Measurements from ENCODE around the gene TIMM13.
A peak's percentile ranks its signal among the peaks of the same experiment; 100 is the strongest.
"Not testable (repeated sequence)": the region's sequence is repeated elsewhere in the genome, so short reads cannot be mapped to it uniquely, and the experiment has no call there.

The TIMM13 gene

DNA sequence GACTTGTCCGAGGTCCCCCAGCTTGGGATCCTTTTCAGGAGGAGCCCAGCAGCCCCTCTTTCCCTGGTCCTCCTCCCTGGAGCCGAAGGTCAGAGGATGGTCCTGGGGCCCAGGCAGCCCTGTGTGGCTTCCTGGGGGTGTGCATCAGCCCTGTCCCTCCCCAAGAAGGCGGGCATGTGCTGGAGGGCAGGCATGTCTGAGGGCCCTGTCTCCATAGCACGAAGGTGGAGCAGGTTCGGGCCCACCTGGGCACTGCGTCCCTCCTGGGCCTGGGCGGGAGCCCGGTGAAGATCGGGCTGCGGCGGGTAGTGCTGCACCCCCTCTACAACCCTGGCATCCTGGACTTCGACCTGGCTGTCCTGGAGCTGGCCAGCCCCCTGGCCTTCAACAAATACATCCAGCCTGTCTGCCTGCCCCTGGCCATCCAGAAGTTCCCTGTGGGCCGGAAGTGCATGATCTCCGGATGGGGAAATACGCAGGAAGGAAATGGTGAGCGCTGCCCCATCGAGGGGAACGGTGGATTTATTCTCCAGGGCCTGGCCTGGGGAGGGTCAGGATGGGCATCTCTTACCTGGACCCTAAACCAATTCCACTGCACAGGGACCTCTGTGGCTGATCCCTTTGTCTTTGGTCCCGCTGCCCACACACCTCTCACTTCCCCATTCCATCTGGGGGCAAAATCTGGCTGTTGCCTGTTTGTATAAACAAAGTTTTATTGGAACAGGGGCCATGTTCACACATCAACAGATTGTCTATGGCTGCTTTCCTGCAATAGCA, 10.9 kb downstream of the TIMM13 start:
- DNase-seq (ENCODE audit: low spot score) = no peak

DNA sequence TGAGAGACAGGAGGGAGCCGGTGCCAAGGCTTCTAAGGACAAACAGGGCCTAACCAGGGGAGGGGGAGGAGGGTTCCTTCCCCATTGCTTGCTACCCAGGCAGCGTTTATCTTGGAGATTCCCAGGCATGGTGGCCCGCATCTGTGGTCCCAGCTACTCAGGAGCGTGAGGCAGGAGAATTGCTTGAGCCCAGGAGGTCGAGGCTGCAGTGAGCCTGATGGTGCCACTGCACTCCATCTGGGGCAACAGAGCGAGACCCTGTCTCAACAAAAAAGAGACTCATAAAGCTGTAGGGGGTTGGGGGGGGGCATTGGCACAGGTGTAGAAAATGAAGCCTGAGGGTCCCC, 11.4 kb downstream of the TIMM13 start:
- DNase-seq (ENCODE audit: low spot score) = no peak

DNA sequence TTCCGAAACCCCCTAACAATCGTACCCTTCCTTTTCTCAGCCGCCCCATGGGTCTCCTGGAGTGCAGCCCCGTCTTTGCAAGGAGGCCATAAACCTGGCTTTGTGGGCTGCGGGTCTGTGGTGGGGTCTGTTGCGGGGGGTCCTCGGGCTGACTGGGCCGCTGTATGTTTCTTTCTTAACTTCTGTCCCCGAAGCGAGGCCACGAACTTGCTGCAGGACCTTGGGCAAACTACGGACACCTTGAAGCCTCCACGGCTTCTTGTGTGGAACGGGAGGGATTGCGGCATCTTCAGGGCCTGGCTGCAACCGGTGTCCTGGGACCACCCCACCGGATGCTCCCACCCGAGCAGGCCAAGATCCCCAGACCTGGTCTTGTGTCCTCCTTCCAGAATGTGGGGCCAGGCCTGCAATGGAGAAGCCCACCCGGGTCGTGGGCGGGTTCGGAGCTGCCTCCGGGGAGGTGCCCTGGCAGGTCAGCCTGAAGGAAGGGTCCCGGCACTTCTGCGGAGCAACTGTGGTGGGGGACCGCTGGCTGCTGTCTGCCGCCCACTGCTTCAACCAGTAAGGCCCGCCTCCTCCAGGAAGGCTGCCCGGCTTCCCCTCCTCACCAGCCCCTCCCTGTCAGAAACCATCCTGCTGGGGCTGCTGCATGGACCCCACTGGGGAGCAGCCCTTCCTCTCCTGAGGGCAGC, 12.0 kb downstream of the TIMM13 start:
- no peak for DNase-seq (ENCODE audit: low spot score)

DNA sequence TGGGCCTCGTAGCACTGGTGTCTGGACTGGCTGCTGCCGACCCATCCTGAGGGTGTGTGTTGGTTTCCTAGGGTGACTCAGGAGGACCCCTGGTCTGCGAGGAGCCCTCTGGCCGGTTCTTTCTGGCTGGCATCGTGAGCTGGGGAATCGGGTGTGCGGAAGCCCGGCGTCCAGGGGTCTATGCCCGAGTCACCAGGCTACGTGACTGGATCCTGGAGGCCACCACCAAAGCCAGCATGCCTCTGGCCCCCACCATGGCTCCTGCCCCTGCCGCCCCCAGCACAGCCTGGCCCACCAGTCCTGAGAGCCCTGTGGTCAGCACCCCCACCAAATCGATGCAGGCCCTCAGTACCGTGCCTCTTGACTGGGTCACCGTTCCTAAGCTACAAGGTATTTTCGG, 13.8 kb downstream of the TIMM13 start:
- no peak for DNase-seq (ENCODE audit: low spot score)

DNA sequence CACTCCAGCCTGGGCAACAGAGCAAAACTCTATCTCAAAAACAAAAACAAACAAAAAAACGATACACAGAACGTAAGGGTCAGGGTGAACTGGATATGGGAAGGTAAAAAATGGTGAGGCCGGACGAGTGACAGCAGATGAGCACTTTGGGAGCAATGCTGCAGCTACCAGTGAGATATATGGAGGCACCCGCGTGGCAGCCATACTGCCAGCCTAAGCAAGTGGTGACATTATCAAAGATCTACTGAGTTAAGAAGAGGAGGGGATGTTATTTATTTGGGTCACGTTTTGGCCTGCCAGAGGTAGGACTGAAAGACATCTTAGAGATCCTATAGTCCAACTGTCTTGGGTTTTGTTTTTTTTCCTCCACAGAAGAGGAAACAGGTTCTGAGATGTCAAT, 14.2 kb downstream of the TIMM13 start:
- no peak for DNase-seq (ENCODE audit: low spot score)

DNA sequence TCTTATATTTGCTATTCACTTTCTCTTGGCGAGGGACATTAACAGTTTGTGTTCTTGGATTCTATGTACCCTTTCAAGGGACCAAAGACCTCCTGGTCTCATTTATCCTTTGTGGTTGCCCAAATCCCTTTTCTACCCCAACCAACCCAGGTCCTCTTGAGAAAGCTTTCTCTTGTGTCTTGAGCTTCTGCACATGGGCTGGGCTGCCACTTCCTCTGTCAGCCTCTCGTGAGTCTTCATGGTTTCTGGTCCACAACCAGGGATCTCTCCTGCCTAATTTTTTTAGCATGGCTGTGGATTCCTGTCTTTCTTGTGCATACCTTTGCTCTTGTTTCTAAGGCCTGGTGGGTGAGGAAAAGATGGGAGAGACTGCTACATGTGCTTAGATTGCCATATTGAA, 14.9 kb downstream of the TIMM13 start:
- no peak for DNase-seq (ENCODE audit: low spot score)

DNA sequence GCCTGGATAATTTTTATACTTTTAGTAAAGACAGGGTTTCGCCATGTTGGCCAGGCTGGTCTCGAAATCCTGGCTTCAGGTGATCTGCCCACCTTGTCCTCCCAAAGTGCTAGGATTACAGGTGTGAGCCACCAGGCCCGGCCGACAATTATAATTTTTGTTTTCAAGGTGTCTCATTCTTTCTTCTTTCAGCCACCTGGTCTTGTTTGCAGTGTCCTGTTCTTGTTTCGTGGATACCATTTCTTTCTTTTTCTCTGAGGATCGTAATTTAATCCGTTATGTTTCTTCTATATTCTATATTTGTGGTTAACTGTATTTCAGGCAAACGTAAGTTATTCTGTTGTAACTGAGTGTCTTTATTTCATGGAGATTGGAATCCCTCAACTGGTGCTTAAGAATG, 15.7 kb downstream of the TIMM13 start:
- DNase-seq (ENCODE audit: low spot score) = no peak

DNA sequence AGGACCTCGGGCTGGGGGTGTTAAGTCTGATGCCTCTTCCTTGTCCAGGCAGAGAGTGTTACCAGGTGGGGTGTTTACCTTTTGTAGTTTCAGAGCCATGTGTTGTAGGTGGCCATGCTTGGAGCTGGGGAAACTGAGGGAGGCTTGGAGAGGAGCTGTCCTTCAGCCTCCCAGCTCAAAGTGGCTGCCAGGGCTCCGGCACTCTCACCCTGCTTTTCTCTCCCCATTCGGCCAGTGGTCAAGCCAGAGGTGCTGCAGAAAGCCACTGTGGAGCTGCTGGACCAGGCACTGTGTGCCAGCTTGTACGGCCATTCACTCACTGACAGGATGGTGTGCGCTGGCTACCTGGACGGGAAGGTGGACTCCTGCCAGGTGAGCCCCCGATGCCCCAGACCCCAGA, 17.4 kb downstream of the TIMM13 start:
- DNase-seq (ENCODE audit: low spot score) = no peak

DNA sequence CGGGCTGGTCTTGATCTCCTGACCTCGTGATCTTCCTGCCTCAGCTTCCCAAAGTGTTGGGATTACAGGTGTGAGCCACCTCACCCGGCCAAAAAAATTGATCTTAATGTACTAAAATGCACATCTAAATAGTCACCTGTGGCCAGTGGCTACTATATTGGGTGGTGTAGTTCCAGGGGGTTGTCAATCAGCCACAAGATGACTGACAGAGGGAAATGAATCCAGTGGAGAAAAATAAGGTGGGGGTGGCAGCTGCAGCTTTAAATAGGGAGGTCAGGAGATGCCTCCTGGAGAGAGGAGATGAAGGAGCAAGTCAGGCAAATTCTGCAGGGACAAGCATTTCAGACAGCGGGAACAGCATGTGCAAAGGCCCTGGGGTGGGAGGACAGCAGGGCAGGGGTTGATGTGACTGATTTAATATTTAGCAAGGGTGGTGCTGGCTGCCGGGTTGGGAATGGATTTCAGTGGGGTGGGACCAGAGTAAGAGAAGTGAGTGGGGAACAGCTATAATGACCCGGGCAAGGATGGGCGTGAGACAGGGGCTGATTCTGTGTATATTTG, 18.0 kb downstream of the TIMM13 start:
- no peak for DNase-seq (ENCODE audit: low spot score)

DNA sequence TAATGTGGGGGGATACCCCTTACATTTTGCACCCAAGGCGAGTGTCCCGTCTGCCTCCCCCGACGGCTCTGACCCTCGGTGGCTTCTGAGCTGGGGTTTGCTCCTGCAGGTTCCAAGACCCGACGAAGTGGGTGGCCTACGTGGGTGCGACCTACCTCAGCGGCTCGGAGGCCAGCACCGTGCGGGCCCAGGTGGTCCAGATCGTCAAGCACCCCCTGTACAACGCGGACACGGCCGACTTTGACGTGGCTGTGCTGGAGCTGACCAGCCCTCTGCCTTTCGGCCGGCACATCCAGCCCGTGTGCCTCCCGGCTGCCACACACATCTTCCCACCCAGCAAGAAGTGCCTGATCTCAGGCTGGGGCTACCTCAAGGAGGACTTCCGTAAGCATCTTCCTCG, 19.1 kb downstream of the TIMM13 start:
- DNase-seq (ENCODE audit: low spot score) = no peak

DNA sequence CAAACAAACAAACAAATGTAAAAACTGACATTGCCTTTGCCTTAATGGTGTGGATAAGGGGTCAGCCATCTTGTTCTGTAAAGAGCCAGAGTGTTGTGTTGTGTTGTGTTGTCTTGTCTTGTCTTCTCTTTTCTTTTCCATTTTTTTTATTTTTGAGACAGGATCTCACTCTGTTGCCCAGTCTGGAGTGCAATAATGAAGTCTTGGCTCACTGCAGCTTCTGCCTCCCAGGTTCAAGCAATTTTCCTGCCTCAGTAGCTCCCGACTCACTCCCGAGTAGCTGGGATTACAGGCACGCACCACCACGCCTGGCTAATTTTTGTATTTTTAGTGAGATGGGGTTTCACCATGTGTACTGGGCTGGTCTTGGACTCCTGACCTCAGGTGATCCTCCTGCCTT, 27.8 kb downstream of the TIMM13 start:
- no peak for DNase-seq (ENCODE audit: low spot score)

DNA sequence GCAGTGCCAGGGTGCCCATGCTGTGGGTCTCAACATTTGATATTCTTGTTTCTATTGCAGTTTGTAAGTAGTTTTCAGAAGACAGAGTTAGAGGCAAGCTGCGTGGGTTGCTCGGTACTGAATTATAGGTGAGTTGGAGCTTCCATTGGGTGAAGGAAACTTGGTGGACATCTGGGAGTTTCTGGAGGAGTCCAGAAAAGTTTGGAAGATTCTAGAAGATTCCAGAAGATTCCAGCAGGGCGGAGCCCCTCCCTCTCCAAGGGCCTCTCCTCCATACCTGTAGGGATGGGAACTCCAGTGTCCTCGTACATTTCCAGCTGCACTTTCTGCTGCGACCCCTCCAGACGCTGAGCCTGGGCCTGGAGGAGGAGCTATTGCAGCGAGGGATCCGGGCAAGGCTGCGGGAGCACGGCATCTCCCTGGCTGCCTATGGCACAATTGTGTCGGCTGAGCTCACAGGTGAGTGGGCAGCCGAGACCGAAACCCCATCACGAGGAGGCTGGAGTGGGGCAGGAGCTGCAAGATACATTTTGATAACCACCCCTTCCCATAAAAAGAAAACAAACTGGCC, 28.6 kb downstream of the TIMM13 start:
- no peak for DNase-seq (ENCODE audit: low spot score)

DNA sequence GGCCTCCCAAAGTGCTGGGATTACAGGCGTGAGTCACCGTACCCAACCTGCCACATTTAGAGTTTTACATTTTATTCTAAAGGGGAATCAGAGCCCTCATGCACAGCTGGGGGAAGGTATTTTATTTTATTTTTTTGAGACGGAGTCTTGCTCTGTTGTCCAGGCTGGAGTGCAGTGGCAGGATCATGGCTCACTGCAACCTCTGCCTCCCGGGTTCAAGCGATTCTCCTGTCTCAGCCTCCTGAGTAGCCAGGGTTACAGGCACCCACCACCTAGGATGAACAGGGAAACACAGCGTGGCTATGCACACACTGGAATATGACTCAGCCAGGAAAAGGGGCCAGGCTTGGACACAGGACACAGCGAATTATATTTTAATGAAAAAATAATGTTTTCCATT, 30.2 kb downstream of the TIMM13 start:
- not testable (repeated sequence) for DNase-seq (ENCODE audit: low spot score)

DNA sequence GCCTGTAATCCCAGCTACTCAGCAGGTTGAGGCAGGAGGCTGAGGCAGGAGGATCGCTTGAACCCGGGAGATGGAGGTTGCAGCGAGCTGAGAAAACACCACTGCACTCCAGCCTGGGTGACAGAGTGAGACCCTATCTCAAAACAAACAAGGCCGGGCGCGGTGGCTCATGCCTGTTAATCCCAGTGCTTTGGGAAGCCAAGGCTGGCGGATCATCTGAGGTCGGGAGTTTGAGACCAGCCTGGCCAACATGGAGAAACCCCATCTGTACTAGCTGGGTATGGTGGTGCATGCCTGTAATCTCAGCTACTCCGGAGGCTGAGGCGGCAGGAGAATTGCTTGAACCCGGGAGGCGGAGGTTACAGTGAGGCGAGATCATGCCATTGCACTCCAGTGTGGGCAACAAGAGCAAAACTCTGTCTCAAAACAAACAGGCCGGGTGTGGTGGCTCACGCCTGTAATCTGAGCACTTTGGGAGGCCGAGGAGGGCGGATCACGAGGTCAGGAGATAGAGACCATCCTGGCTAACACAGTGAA, 32.0 kb downstream of the TIMM13 start:
- not testable (repeated sequence) for DNase-seq (ENCODE audit: low spot score)

DNA sequence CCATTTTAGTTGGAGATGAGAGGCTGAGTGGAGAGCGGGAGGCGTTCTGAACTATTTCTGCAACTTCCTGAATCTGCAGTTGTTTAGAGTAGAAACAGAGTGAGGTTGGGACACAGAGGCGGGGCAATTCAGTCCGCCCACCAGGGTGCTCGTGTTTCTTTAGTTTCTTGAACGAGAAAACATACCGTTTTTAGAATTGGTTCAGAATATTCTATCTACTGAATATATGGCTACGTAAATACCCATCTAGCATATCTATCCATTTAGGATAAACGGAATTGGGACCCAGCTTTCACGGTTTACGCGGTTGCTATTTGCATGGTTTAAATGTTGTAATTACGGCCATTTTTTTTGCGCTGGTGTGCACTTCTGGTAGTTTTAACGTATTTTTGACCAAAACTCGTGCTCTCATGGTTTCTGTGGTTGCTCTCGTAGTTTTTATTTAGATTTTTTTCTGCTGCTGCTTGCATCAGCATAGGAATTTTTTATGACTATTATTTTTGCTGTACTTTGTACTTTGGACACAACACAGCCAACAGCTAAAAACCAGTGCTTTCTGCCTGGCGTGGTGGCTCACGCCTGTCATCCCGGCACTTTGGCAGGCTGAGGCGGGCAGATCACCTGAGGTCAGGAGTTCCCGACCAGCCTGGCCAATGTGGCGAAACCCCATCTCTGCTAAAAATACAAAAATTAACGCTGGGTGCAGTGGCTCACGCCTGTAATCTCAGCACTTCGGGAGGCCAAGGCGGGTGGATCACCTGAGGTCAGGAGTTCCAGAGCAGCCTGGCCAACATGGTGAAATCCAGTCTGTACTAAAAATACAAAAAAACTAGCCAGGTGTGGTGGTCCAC, 32.7 kb downstream of the TIMM13 start:
- no peak for DNase-seq (ENCODE audit: low spot score)

DNA sequence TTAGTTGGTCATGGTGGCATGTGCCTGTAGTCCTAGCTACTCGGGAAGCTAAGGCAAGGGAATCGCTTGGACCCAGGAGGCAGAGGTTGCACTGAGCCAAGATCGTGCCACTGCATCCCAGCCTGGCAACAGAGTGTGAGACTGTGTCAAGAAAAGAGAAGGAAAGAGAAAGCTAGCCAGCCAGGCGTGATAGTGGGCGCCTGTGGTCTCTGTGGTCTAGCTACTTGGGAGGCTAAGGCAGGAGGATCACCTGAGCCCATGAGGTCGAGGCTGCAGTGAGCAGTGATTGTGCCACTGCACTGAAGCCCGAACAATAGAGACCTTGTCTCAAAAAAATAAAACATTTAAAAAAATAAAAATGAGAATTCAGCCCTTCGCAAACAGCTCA, 33.3 kb downstream of the TIMM13 start:
- no peak for DNase-seq (ENCODE audit: low spot score)

DNA sequence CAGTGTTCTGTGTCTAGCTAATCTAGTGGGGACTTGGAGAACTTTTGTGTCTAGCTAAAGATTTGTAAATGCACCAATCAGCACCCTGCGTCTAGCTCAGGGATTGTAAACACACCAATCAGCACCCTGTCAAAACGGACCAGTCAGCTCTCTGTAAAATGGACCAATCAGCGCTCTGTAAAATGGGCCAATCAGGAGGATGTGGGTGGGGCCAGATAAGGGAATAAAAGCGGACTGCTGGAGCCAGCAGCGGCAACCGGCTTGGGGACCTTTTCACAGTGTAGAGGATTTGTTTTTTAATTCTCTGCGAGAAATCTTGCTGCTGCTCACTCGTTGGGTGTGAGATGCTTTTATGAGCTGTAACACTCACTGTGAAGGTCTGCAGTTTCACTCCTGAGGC, 34.5 kb downstream of the TIMM13 start:
- not testable (repeated sequence) for DNase-seq (ENCODE audit: low spot score)

DNA sequence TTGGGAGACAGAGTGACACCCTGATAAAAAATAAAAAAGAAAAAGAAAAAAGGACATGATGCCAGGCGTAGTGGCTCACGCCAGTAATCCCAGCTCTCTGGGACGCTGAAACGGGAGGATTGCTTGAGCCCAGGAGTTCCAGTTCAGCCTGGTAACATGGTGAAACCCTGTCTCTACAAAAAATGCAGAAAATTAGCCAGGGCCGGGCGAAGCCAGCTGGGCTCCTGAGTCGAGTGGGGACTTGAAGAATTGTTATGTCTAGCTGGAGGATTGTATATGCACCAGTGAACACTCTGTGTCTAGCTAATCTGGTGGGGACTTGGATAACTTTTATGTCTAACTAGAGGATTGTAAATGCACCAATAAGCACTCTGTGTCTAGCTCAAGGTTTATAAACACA, 35.0 kb downstream of the TIMM13 start:
- no peak for DNase-seq (ENCODE audit: low spot score)

DNA sequence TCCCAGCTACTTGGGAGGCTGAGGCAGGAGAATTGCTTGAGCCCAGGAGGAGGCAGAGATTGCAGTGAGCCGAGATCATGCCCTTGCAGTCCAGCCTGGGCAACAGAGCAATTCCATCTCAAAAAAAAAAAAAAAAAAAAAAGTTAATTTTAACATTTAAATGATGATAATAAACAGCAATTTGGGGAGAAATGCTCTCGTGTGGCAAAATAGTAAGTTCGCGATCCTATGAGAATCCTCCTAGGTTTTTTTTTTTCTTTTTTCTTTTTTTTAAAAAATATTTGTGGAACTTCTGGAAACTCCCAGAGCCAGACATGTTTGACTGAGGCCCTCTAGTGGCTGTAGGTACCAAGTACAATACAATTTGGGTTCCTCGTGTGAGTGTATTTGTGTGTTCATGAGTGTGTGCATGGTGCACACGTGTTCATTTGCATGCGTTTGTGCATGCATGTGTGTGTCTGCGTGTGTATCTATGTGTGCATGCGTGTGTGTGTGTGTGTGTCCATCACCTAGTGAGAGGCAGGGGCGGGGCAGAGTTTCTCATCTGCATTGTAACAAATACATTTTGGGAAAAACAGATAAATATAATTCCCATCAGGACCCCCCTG, 36.2 kb downstream of the TIMM13 start:
- DNase-seq (ENCODE audit: low spot score) = peak; percentile 70

DNA sequence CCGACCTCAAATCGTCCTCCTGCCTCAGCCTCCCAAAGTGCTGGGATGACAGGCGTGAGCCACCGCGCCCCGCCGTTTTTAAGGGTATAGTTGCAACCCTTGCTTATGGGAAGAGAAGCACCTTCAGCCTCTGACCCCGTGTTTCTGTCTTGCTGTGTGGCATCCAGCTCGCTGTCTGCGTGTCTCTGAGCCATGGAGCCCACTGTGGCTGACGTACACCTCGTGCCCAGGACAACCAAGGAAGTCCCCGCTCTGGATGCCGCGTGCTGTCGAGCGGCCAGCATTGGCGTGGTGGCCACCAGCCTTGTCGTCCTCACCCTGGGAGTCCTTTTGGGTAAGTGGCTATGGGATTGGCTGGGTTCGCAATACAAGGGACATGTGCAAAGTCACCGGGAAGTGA, 37.8 kb downstream of the TIMM13 start:
- no peak for DNase-seq (ENCODE audit: low spot score)

Measured in SK-N-DZ (cell line).